ENCODE results near the gene SLC16A4.
A peak's percentile ranks its signal among the peaks of the same experiment; 100 is the strongest.
"Not testable (repeated sequence)": the region's sequence is repeated elsewhere in the genome, so short reads cannot be mapped to it uniquely, and the experiment has no call there.

Gene SLC16A4

GRCh38 chr1:110390692-110391245, at the start of gene SLC16A4:
TSS of gene SLC16A4 (minus strand) at chr1:110391026. CDS start at chr1:110389323, 1,703 bp downstream.
- POLR2A ChIA-PET: no interaction called here

GRCh38 chr1:110439873-110440272, 49.0 kb upstream of the SLC16A4 start:
- POLR2A ChIA-PET; H3K4me3 ChIP-seq (ENCODE audit: low read depth, low read length); DNase-seq (ENCODE audit: low read depth, low spot score): not testable (repeated sequence)
- CTCF ChIA-PET: interaction anchor here (1.0 to 12.4 kb wide), 4 partner anchors 20 to 237 kb away, joined by 3 to 106 read pairs (median 14); no protein-coding TSS in a partner anchor

More at GRCh38 chr1:110390692-110391245, at the start of gene SLC16A4:
- DNase-seq (ENCODE audit: low read depth, low spot score): peak; percentile 47
- CTCF ChIA-PET: interaction anchor here (1.3 to 2.1 kb wide), 4 partner anchors 22 to 194 kb away, joined by 7 to 9 read pairs (median 7); partner anchors contain the start of gene RBM15
- H3K4me3 ChIP-seq (ENCODE audit: low read depth, low read length): peak within 1 kb of the TSS; percentile 49
- no peak for TF ChIP-seq CTCF (IDR thresholded peaks at IDR 0.05; ENCODE audit: insufficient read depth, low read length, missing control alignments)

- ChIA-PET POLR2A (no interaction called here), CTCF (interaction anchor here (1.4 to 12.4 kb wide), 4 partner anchors 8 to 57 kb away, joined by 3 to 106 read pairs (median 6); no protein-coding TSS in a partner anchor)
- no peak overlapping the region for H3K4me3 ChIP-seq (ENCODE audit: low read depth, low read length)
- DNase-seq (ENCODE audit: low read depth, low spot score): no peak
- no peak for TF ChIP-seq CTCF (IDR thresholded peaks at IDR 0.05; ENCODE audit: insufficient read depth, low read length, missing control alignments)
Measured at GRCh38 chr1:110438893-110439292, 48.1 kb upstream of the SLC16A4 start.

- DNase-seq (ENCODE audit: low read depth, low spot score); H3K4me3 ChIP-seq (ENCODE audit: low read depth, low read length); POLR2A ChIA-PET: not testable (repeated sequence)
- CTCF ChIA-PET: interaction anchor here (1.0 to 12.4 kb wide), 5 partner anchors 9 to 58 kb away, joined by 3 to 106 read pairs (median 7); no protein-coding TSS in a partner anchor
Measured at GRCh38 chr1:110437645-110438299, 46.9 kb upstream of the SLC16A4 start.

- no peak for TF ChIP-seq CTCF (IDR thresholded peaks at IDR 0.05; ENCODE audit: insufficient read depth, low read length, missing control alignments)
- ChIA-PET CTCF (interaction anchor here (0.8 to 12.4 kb wide), 7 partner anchors 10 to 229 kb away, joined by 3 to 106 read pairs (median 4); no protein-coding TSS in a partner anchor), POLR2A (interaction anchor here (0.7 kb wide), 1 partner anchor 98 kb away, joined by 4 read pairs; the partner anchor contains the start of gene RBM15)
- no peak for DNase-seq (ENCODE audit: low read depth, low spot score)
- no peak overlapping the region for H3K4me3 ChIP-seq (ENCODE audit: low read depth, low read length)
Measured at GRCh38 chr1:110436635-110437034, 45.8 kb upstream of the SLC16A4 start.

GRCh38 chr1:110434946-110435345, 44.1 kb upstream of the SLC16A4 start:
- TF ChIP-seq CTCF (IDR thresholded peaks at IDR 0.05; ENCODE audit: insufficient read depth, low read length, missing control alignments): no peak
- DNase-seq (ENCODE audit: low read depth, low spot score): no peak
- ChIA-PET CTCF (interaction anchor here (0.8 to 12.4 kb wide), 3 partner anchors 8 to 25 kb away, joined by 4 to 106 read pairs (median 17); no protein-coding TSS in a partner anchor), POLR2A (no interaction called here)
- H3K4me3 ChIP-seq (ENCODE audit: low read depth, low read length): no peak overlapping the region

- no peak for DNase-seq (ENCODE audit: low read depth, low spot score)
- ChIA-PET CTCF (interaction anchor here (1.3 to 12.4 kb wide), 2 partner anchors 21 to 237 kb away, joined by 3 to 106 read pairs; no protein-coding TSS in a partner anchor), POLR2A (no interaction called here)
- H3K4me3 ChIP-seq (ENCODE audit: low read depth, low read length): no peak overlapping the region
- TF ChIP-seq CTCF (IDR thresholded peaks at IDR 0.05; ENCODE audit: insufficient read depth, low read length, missing control alignments): no peak
Measured at GRCh38 chr1:110433803-110434202, 43.0 kb upstream of the SLC16A4 start.

Measured in AG04449 (cell line).